ENCODE results near the gene HSPA2. TPM values are rescaled to one million over a fixed set of nuclear protein-coding genes. Genes with fewer than 3 reads are reported as not detected.
"Not testable (repeated sequence)": the region's sequence is repeated elsewhere in the genome, so short reads cannot be mapped to it uniquely, and the experiment has no call there.

HSPA2 gene
- total and polyA plus RNA-seq, 12 donors, result 3.4 to 74.6 (median 7.9) TPM

DNA sequence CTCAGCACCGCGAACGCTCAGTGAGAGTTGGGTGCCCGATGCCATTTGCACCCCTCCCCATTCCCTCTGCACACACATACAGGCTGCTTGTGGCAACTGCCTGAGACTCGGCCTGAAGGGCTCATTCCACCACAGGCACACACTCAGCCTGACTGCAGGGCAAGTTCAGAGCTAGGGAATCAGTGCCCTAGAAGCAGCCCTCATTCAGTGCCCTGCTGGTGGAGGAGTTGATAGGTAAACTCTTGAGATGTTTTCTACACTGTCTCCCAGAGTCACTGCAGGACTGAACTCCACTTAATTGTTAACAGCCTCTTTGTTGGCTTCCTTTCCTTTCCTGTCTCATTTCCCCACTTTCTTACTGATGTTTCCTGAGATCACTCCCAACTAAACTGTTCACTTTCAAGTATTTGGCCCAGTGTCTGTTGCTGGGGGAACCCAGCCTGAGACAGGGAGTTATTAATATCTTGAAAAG, 26.1 kb downstream of the HSPA2 start:
- peak overlapping the region in 1 of 5 donors; percentile 30 for H3K27ac ChIP-seq
- TF ChIP-seq POLR2A (IDR thresholded peaks at IDR 0.05), result no peak
- TF ChIP-seq, protein P1, sequence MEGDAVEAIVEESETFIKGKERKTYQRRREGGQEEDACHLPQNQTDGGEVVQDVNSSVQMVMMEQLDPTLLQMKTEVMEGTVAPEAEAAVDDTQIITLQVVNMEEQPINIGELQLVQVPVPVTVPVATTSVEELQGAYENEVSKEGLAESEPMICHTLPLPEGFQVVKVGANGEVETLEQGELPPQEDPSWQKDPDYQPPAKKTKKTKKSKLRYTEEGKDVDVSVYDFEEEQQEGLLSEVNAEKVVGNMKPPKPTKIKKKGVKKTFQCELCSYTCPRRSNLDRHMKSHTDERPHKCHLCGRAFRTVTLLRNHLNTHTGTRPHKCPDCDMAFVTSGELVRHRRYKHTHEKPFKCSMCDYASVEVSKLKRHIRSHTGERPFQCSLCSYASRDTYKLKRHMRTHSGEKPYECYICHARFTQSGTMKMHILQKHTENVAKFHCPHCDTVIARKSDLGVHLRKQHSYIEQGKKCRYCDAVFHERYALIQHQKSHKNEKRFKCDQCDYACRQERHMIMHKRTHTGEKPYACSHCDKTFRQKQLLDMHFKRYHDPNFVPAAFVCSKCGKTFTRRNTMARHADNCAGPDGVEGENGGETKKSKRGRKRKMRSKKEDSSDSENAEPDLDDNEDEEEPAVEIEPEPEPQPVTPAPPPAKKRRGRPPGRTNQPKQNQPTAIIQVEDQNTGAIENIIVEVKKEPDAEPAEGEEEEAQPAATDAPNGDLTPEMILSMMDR (IDR thresholded peaks at IDR 0.05), result no peak

DNA sequence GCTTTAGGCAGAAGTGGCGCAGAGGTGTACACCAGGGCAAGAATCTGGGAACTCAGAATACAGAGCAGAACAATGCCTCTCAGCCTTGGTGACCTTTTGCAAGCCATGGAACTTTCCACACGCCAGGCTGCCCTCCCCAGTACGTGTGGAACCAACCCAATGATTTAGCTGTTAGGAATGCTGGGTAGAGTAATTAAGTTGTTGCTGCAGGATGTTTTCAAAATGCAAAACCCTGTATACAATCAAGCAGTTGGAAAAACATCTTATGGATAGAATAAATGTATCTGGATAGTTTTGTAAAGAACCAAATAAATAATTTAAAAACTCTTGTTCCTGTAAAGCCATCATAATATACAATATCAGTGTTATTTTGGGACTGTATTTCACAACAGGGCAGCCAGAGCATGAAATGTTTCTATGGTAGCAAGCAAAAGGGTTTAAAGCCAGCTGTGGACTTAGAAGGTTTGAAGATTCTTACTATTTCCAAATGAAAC, 28.6 kb downstream of the HSPA2 start:
- DNase-seq, result peak; percentile 53 to 88 (median 83)
- peaks cover 7 to 23% of the 10 kb centered on the region in 2 donors for H3K4me1 ChIP-seq (replicated peaks in 1 of 2)
- no peaks in the 10 kb centered on the region for H3K36me3 ChIP-seq (replicated peaks in 1 of 2)
- WGBS, 4 donors, result 34 to 45% (median 38%) methylated on average over 3 of the region's 3 CpGs
- no peaks in the 10 kb centered on the region for H3K9me3 ChIP-seq (replicated peaks in 1 of 3)
- TF ChIP-seq, protein P1 (IDR thresholded peaks at IDR 0.05), result no peak
- no peak for TF ChIP-seq POLR2A (IDR thresholded peaks at IDR 0.05)
- H3K4me3 ChIP-seq, result no peak overlapping the region
- H3K27me3 ChIP-seq, result no peaks in the 10 kb centered on the region
- peak overlapping the region; percentile 15 to 66 (median 57) for H3K27ac ChIP-seq
- intact Hi-C loops (cut with DNase I), result no loop called here

More for the DNA sequence above, 26.1 kb downstream of the HSPA2 start:
- 76 to 86% (median 83%) methylated on average over 1 to 5 of the region's 5 CpGs for WGBS, 4 donors
- DNase-seq, result no peak
- Histone ChIP-seq H3K27me3 (no peaks in the 10 kb centered on the region), H3K36me3 (replicated peaks in 1 of 2) (no peaks in the 10 kb centered on the region), H3K4me1 (replicated peaks in 1 of 2) (peaks cover 7 to 23% of the 10 kb centered on the region in 2 donors), H3K9me3 (replicated peaks in 1 of 3) (no peaks in the 10 kb centered on the region), H3K4me3 (no peak overlapping the region)
- intact Hi-C loops (cut with DNase I), result no loop called here

DNA sequence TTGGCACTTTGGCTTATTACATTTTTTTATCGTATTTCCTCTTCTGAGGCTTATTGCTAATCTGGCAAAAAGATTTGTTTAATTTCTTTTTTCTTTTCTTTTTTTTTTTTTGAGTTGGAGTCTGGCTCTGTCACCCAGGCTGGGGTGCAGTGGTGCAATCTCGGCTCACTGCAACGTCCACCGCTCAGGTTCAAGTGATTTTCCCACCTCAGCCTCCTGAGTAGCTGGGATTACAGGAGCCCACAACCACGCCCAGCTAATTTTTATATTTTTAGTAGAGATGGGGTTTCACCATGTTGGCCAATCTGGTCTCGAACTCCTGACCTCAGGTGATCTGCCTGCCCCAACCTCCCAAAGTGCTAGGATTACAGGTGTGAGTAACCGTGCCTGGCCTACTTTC, 29.1 kb downstream of the HSPA2 start:
- H3K36me3 ChIP-seq (replicated peaks in 1 of 2); H3K9me3 ChIP-seq (replicated peaks in 1 of 3); H3K27me3 ChIP-seq; intact Hi-C loops (cut with DNase I); DNase-seq; H3K4me3 ChIP-seq: not testable (repeated sequence)
- Histone ChIP-seq H3K4me1 (replicated peaks in 1 of 2) (peaks cover 7 to 23% of the 10 kb centered on the region in 2 donors), H3K27ac (peak overlapping the region; percentile 15 to 66 (median 57))
- WGBS, 4 donors, result 72 to 82% (median 80%) methylated on average over 7 of the region's 7 CpGs

DNA sequence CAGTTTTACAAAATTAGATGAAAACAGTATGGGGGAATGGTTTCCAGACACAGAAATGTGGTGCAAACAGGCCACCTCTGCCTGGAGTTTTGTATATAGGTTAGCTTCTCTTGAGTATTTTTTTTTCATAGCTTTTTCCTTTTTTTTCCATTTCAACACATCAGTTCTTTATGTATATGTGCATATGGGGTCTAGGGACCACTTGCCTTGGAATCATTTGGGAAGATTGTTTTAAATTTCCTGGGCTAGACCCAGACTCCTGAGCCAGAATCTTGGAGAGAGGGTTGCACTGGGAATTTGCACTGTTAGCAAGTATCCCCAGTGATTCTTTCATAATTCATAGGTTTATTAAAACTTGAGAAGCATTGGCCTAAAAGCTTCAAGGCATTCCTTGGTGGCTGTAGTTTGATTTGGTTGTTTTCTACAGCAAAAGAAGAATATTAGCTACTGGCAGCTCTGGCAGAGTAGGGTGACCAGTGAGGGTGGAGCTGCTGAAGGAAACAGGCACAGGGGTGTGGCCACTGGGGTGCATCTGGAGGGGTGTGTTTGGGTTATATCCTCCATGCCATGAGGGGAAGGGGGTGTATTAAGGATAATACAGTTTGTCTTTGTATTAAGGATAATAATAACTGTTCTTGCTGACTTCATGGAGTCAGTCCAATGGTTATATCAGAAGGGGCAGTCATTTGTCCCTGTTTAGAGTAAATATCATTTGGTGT, 32.0 kb downstream of the HSPA2 start:
- intact Hi-C loops (cut with DNase I), result no loop called here
- Histone ChIP-seq H3K27me3 (no peaks in the 10 kb centered on the region), H3K9me3 (replicated peaks in 1 of 3) (no peaks in the 10 kb centered on the region), H3K36me3 (replicated peaks in 1 of 2) (no peaks in the 10 kb centered on the region), H3K4me3 (no peak overlapping the region), H3K27ac (peak overlapping the region in 1 of 5 donors; percentile 14), H3K4me1 (replicated peaks in 1 of 2) (peaks cover 7 to 15% of the 10 kb centered on the region in 2 donors)
- DNase-seq, result no peak
- TF ChIP-seq, protein P1 (IDR thresholded peaks at IDR 0.05), result no peak
- no peak for TF ChIP-seq POLR2A (IDR thresholded peaks at IDR 0.05)
